Middle frontal gyrus (tissue), 1 donor: Measurements from ENCODE around the gene LRGUK.
"Not testable (repeated sequence)": the region's sequence is repeated elsewhere in the genome, so short reads cannot be mapped to it uniquely, and the experiment has no call there.

Experiments used
- DNase-seq: peaks from one replicate; pipeline ENCODE4 v3.0.0-alpha.2; 2015; ENCODE audit warnings: low spot score; ENCODE audit errors: extremely low spot score

LRGUK gene

DNA sequence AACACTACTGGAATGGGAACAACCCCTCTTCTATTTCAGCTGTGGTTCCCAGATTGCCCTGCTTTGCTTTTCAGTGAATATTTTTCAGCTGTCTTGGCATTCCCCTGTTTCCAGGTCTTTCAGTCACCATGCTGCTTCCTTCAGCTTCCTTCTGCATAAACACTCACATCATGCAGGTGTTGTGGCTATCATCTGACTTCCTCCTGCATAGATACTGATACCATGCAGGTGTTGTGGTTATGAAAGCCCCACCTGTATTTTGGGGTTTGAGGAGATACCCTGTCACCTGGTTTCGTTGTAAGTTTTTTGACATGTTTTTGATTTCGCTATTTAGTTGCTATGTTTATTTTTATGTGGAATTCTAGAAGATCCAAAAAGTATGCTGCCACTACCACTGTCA lies 118.1 kb downstream of the LRGUK start:
- DNase-seq: no peak

DNA sequence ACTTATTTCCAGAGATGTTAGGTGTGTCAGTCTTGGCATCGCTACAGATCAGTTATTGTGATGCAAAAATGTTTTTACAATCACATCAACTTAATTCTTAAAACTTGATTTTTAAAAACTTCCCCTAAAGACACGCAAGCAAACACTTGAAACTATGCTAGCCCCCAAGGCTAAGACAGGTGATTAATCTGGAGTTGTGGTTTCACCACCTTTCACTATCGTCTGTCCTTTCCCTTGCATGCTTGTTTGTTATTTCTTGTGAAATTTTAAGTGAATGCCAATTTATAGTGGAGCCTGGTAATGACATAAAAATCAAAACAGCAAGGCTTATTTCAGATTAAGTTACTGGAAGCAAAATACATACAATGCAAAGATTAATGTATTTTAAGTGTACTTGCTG lies 119.2 kb downstream of the LRGUK start:
- no peak for DNase-seq

DNA sequence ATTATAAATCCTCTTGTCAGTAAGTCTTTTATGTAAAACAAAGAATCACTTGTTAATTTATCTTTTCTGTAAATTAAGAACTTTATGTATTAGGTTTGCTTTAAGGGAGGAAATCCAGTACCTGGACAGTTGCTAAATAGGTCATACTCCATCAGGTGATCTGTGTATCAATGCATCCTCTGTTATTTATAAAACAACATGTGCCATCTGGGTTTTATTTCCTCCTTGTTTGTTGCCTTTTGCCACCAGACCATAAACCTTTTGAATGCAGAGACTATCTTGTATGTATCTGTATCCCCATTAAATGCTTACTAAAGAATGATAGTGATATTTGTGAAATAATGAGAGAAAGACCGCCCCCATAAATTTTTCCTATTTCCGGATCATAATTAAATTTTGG lies 119.6 kb downstream of the LRGUK start:
- no peak for DNase-seq

DNA sequence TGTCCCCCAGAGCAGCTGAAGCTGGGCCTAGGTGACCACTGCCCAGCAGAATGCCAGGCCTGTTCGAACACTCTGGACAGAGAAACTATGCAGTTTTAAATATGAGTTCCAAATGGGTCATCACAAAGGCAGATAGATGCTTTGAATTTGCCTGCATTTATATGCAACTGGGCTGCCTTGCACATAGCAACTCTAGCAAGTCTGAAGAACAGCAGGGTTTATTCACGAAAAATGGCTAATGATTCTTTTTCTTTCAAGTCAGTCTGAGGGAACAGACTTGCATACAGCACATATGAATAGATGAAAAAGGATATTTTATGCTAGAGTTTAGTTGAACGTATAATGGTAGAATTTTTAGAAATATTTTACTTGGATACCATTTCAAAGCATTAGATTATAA lies 121.1 kb downstream of the LRGUK start:
- DNase-seq: no peak

DNA sequence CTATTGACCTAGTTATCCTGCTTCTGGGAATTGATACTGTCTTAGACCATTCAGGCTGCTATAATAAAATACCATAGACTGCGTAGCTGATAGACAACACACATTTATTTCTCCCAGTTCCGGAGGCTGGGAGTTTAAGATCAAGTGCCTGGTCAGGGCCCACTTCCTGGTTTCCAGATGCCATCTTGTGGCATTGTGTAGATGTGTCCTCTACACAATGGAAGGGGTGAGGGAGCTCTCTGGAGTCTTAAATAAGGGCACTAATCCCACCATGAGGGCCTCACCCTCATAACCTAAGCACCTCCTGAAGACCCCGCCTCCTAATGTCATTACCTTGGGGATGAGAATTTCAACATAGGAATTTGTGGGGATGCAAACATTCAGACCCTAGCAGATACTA lies 127.2 kb downstream of the LRGUK start:
- DNase-seq: no peak

DNA sequence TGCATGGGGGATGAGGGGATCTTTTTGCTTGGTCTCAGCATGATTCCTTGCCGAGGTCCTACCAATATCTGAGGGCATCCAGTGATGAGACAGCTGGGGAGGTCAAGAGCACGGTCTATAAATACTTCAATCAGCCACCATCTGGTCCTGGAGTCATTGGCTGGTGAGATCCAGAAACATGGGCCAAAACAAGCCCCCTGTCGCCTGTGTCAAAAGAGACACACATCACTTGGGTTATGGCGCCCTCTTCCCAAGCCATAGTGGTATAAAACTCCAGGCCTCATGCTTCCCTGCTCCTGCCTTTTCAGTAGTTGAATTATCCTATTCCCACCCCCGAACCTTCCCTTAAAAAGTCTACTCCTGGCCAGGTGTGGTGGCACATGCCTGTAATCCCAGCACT lies 128.7 kb downstream of the LRGUK start:
- no peak for DNase-seq

DNA sequence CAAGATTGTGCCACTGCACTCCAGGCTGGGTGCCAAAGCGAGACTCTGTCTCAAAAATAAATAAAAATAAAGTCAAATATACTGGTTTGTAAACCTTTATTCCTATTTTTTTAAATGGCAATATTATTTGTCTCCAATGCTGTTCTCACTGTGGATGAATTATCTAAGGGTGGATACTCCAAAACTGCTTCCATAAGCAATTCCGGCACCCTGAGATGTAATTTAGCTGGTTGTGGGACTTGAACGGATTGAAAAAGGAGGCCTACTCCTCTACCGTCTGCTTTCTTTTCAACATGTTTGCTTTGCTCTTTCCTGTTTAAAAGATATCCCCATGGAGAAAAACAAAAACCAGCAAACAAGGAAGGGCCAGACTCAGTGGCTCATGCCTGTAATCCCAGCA lies 135.2 kb downstream of the LRGUK start:
- no peak for DNase-seq

DNA sequence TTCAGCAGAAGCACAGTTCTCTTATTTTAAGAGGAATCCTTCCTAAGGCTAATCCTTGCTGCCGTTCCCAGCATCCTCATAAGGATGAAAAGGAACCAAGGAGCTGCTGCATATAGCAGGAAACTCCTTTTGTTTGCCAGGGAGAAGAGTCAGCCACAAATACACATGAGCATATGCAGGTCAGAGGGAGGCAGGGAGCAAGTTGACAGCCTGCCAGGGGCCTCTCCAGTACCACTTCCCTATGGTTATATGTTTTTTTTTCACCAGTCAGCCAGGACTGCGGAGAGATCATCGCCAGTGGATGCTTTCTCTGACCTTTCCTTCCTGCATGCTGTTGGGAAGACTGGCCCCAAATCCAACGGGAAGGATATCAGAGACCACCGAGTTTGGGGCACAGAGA lies 149.8 kb downstream of the LRGUK start:
- DNase-seq: no peak

DNA sequence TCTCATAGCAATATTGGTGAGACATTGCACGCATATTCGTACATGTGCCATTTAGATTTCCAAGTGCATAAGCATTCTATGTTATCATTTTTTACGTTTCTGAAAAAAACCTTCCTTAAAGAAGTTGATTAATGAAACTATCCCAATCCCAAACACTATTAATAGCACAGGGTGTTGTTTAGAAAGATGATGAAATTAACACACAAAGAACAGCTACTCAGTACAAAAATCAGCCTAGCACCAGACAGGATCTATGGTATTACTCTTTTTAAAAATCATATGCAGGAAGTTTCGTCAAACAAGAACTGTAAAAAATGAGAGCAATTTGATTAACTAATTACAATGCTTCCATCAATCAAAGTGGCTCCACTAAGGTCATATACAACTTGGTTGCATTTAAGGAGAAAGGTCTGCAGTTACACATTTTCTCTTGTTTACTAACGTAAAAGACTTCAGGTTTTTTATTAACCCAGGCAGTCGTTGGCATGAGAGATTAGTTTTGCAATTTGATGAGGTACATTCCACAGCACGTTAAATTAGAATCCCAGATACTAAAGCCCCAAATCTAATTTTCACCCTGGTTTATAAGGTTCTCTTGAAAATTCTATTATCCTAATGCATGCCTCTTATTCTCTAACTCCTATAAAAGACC lies 151.5 kb downstream of the LRGUK start:
- no peak for DNase-seq

DNA sequence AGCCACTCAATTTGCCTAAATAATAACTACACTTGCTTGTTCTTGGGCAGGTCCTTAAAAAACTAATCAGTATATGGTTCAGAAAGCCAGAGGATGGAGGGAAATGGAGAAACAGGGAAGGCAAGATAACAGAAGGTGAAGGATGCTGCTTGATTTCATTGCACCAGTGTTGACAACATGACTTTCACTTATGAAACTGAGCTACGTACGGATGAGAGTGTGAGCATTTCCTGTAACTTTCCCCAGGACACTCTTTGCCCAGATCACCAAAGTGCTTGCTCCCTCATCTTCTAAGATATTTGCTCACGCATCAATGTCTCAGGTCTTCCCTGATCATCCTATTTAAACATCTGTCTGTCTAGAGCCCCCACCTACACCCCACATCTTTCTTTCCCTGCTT lies 152.2 kb downstream of the LRGUK start:
- DNase-seq: no peak

DNA sequence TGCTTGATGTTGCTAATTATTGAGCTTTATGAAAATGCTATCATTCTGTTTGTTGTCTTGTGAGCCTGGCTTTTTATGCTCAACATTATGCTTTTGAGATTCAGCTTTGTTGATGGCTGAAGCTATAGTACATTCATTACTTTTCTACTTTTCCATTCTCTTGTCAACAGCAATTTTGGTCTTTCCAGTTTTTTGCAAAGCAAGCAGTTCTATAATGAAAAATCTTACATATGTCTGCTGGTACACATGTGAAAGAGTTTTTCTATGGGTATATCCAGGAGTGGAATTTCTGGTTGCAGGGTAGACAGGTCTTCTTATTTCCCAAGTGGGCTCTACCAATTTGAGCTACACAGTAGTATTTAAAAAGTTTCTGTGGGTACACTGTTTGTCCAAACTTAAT lies 152.8 kb downstream of the LRGUK start:
- no peak for DNase-seq

DNA sequence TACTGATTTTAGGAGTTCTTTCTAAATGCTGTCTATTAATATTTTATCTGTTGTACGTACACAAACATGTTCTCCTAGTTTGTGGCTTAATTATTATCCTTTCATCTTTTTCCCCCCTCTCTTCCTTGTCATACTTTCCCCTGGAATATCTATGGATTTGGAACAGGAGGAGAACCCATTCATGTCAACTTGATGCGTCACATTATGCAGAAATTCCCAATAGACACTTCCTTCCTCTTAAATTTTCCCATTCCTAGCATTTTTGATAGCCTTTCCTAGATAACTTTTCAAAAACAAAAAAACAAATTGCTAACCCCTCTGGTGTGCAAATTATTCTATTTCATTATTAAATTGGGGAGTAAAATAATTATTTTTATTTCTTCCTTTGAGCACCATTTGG lies 153.4 kb downstream of the LRGUK start:
- no peak for DNase-seq

DNA sequence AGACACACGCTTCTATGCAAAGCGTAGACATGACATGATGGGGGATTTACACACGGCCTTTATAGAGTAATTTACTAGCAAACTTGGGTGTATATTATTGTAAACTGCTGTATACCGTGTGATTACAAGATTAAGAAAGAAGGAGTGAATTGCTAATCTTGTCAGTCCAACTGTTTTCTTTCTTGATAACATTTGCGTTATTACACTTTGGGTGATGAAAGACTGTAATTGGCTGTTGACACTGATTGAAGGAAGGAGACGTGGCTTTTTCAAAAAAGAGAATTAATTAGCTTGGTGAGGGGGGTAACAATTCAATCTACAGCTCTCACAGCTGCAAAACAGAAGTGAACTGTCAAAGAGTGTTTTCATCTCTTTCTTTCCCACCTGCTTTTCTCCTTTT lies 156.9 kb downstream of the LRGUK start:
- DNase-seq: no peak

DNA sequence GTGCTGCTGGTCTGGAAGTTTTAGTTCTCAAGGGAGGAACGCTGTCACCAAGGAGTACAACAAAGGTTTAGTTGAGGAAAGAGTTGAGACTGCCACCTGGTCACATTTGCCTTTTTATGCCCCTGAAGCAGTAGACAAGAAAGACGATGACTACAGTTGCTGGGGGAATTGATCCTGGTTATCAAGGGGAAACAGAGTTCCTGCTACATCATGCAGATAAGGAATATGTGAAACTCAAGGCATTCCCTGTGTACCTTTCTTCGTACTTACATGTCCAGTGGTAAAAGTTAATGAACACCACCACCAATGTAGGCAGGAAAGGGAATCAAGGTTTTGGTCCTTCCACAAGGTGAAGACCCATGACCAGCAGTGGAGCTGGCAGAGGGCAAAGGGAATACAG lies 157.8 kb downstream of the LRGUK start:
- no peak for DNase-seq

DNA sequence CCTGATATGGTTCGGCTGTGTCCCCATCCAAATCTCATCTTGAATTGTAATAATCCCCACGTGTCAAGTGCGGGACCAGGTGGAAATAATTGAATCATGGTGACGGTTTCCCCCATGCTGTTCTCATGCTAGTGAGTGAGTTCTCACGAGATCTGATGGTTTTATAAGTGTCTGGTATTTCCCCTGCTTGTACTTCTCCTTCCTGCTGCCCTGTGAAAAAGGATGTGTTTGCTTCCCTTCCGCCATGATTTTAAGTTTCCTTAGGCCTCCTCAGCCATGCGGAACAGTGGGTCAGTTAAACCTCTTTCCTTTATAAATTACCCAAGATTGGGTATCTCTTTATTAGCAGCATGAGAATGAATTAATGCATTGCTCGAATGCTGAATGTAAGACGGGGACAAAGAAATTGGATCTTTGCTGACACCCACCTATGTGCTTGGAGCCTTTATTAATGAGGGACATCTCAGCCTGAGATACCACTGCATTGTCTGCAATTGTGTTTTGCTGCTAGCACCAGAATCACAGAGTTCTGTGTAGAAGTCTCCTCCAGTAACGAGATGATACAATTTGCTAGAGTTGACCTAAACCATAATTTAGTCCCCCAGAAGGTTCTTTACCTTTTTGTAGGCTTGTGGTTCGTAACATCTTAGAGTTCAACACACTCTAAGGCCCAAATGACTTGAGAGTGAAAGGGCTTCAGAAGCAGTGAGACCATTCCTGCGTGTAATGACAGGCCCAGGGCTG lies 160.9 kb downstream of the LRGUK start:
- no peak for DNase-seq

DNA sequence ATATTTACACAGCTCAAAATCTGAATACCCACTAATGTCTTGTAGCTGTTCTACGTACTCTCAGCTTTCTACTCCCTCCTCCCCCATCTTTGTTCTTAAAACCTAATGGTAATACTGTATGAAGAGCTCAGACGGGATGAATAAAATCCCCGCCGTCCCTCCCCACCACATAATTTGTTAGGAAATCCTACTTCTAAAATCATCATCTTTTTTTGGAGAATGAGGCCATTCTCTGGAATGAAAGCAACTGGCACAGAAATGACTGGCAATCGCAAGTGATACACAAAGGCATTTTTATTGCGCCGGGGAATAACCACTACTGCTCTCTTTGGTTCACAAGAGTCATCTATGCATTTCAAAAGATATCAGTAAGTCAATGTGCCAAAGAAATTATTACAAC lies 162.3 kb downstream of the LRGUK start:
- DNase-seq: no peak

DNA sequence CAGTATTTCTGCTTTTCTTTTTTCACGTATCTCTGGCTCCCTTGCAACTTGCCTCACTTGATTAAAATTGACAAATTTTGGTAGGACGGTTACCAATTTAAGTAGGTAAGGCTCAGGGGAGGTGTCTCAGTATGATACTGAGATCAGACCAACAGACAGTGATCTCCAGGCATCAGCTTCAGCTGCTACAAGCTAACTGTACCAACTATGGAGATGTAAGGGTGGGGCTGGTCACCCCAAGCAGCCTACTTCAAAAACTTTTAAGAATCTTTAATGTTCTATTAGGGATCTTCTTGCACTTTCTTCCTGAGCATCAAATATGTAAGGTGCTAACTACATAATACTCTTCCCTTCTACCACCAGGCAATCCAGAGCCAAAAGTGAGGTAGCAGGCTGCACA lies 162.7 kb downstream of the LRGUK start:
- no peak for DNase-seq

DNA sequence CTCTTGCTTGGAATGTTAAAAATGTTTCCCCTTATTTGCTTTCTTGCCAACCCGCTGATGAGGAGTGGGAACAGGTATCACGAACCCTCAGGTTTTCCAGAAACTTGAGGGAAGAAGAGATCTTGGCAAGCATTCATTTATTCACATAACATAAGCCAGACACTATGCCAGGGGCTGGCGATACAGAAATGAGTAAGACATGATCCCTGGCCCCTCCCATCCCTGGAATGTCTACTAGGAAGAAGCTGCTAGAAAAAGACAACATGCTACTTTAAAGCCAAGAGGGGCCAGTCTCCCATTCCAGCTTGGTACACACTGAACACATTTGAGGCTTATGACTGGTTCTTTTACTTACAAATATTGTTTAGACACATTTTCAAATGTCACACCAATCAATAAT lies 163.1 kb downstream of the LRGUK start:
- no peak for DNase-seq

DNA sequence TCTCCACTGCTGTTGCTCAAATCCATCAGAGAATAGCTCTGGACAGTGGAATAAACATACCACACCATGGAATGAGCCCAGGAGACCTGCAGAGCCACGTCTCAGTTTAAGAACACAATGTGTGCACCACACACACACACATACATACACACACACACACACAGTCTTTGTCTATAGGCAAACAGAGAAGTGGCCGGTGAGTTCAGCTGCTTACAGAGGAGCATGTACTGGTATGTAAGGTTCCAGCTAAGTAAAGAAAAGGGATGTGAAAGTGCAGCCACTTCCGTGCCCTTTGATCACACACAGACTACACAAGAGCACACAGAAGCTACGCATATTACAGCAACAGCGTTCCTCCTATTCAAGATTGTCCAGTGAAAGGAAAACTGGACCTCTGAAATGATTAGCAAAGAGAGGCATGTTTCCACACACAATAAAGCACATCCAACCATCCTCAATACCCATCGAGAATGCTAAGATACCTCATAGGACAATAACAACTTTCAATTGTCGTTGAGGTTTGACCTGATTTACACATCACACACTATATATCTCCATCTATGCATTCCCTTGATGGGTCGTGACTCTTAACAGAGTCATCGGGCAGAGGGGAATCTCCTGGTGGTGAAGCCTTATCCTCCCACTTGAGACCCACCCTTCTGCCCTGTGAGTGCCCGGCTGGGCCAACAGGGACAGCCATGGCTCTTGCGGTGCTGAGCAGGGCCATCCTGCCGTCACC lies 166.0 kb downstream of the LRGUK start:
- DNase-seq: no peak

DNA sequence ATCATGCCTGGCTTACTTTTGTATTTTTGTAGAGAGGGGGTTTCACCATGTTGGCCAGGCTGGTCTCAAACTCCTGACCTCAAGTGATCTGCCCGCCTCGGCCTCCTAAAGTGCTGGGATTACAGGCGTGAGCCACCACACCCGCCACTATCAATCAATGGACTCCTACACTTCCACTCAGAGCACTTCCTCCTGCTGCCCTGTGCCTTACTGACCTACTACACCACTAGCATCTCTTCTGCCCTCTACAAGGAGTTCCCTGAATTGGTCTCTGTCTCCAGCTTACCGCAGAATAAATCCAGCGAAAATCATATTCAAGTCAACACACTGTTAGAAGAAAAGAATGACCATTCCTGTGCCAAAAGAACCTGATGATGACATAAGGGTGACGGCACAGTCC lies 168.8 kb downstream of the LRGUK start:
- DNase-seq: not testable (repeated sequence)

DNA sequence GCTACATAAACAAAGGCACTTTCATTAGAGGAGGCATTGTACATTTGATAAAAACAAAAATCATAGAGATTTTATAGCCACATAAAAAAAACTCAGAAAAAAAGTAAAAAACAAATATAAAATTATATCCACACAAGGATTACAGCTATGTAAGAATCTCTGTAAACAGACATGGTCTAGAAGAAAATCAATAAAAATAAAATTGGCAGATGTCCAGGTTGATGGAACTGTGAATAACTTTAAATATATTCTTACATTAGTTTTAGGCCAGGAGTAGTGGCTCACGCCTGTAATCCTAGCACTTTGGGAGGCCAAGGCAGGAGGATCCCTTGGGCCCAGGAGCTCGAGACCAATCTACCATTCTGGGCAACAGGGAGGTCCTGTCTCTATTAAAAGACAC lies 170.3 kb downstream of the LRGUK start:
- no peak for DNase-seq

DNA sequence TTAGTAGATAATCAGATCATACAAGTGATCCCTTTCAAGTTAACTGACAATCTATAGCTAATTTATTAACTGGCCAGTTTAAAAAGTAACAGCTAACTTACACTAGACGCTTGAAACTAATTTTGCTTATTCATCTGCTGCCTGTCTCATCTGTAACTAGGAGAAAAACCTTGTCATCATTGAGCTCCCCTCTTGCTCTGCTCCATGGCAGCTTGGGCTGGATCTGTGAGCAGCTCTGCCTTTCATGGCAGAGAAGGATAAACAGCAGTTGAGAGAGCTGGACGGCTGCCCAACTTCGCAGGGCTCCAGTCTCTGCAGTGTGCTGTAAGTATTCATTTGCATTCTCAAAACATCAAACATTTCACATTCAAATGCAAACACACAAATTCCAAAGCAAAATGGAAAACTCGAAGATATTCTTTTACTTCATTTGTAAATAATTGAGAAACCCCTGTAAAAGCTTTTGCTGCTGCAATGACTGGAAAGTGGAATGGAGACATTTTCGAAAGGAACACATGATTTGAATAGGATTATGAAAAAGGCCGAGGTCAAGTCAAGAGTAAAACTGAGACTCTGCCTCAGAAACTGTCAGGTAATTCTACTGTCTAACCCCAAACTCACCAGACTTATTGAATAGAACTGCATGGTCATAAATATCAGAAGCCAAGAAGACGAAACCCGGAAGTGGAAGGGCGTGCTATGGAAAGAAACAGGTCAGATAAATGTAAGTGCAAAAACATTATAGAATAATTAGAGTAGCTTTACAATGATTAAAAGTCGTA lies 172.0 kb downstream of the LRGUK start:
- peak; percentile 50 for DNase-seq
